ENCODE results near the gene CNTNAP5. TPM values are rescaled to one million over a fixed set of nuclear protein-coding genes. Genes with fewer than 3 reads are reported as not detected.

The CNTNAP5 gene
- total and polyA plus RNA-seq, 9 of the 15 experiments (the other 6 are each of a cell fraction or from before 2014, with no cell fraction given): not detected

DNA sequence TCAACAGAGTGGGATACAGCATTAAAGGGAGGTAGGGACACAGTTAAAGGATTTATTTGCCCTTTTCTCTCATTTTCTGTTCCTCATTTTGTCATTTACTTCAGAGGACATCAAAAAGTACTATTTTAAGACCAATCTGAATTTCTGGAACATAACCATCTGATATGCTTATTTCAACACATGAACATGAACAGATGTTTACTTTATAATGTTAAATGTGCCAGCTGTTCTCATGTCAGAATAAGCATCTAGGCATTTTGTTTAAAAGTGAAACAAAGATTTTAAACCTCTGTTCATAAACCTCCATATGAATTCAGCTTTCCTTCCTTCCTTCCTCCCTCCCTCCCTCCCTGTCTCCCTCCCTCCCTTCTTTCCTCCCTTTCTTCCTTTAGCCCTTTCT lies 677.7 kb downstream of the CNTNAP5 start:
- Histone ChIP-seq H3K27ac (ENCODE audit: extremely low read depth, low read depth, low read length) (no peak overlapping the region), H3K9me1 (ENCODE audit: control insufficient read depth, insufficient read depth, low read length) (no peaks in the 10 kb centered on the region), H2AFZ (ENCODE audit: low read depth, low read length) (no peak overlapping the region), H3K4me1 (replicated peaks in 1 of 2; ENCODE audit: control insufficient read depth in 2 of 2, insufficient read depth in 2 of 2, low read length in 2 of 2) (no peaks in the 10 kb centered on the region), H3K4me2 (ENCODE audit: insufficient read depth, low read length) (no peak overlapping the region), H3K27me3 (ENCODE audit: control insufficient read depth in 2 of 2, insufficient read depth in 2 of 2, low read length in 2 of 2) (no peaks in the 10 kb centered on the region), H4K20me1 (replicated peaks; ENCODE audit: control insufficient read depth, insufficient read depth, low read length) (no peaks in the 10 kb centered on the region), H3K4me3 (no peak overlapping the region), H3K9me3 (replicated peaks; ENCODE audit: control insufficient read depth, insufficient read depth, low read depth, low read length) (no peaks in the 10 kb centered on the region), H3K9ac (ENCODE audit: insufficient read depth in 1 of 2, low read depth in 2 of 2, low read length in 2 of 2) (no peak overlapping the region), H3K36me3 (ENCODE audit: control insufficient read depth, insufficient read depth, low read length) (no peaks in the 10 kb centered on the region), H3K79me2 (ENCODE audit: control insufficient read depth, insufficient read depth, low read length) (no peaks in the 10 kb centered on the region)
- ATAC-seq: no peak
- ChIA-PET POLR2A (no interaction called here), CTCF (ENCODE audit: low intra/inter-chr PET ratio) (interaction anchor here (0.6 kb wide), 1 partner anchor 10 kb away, joined by 3 read pairs; no protein-coding TSS in a partner anchor)
- FAIRE-seq: no peak
- BruUV-seq (replicated peaks): no TSS peak
- in situ Hi-C loops (cut with MboI): no loop called here
- no peak for DNase-seq (ENCODE audit: extremely low read depth in 1 of 4, low spot score in 3 of 4)
- intact Hi-C loops (cut with micrococcal nuclease): no loop called here
- TF ChIP-seq SUPT5H (IDR thresholded peaks at IDR 0.05) (no peak), ADNP (tag; IDR thresholded peaks at IDR 0.05) (no peak), NCOA2 (IDR thresholded peaks at IDR 0.05; ENCODE audit: partially characterized antibody in 2 of 2) (no peak), CAMTA2 (CRISPR knock-in tag; conservative IDR thresholded peaks at IDR 0.05) (no peak), ZNF778 (CRISPR knock-in tag; IDR thresholded peaks at IDR 0.05) (no peak), MAFF (IDR thresholded peaks at IDR 0.05; ENCODE audit: low read length) (no peak), FOXM1 (IDR thresholded peaks at IDR 0.05; ENCODE audit: low read depth) (no peak), FOXM1 (CRISPR knock-in tag; IDR thresholded peaks at IDR 0.05; ENCODE audit: low read depth) (no peak), ZNF318 (IDR thresholded peaks at IDR 0.05; ENCODE audit: borderline replicate concordance in 1 of 2, low read depth in 1 of 2) (no peak), ZFP1 (CRISPR knock-in tag; IDR thresholded peaks at IDR 0.05) (no peak), PYGO2 (tag; IDR thresholded peaks at IDR 0.05) (no peak), ZNF444 (CRISPR knock-in tag; IDR thresholded peaks at IDR 0.05) (no peak), ZNF174 (CRISPR knock-in tag; IDR thresholded peaks at IDR 0.05) (no peak)
- TF ChIP-seq, protein P1, sequence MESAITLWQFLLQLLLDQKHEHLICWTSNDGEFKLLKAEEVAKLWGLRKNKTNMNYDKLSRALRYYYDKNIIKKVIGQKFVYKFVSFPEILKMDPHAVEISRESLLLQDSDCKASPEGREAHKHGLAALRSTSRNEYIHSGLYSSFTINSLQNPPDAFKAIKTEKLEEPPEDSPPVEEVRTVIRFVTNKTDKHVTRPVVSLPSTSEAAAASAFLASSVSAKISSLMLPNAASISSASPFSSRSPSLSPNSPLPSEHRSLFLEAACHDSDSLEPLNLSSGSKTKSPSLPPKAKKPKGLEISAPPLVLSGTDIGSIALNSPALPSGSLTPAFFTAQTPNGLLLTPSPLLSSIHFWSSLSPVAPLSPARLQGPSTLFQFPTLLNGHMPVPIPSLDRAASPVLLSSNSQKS (CRISPR knock-in tag; IDR thresholded peaks at IDR 0.05): no peak
- TF ChIP-seq, protein P2, sequence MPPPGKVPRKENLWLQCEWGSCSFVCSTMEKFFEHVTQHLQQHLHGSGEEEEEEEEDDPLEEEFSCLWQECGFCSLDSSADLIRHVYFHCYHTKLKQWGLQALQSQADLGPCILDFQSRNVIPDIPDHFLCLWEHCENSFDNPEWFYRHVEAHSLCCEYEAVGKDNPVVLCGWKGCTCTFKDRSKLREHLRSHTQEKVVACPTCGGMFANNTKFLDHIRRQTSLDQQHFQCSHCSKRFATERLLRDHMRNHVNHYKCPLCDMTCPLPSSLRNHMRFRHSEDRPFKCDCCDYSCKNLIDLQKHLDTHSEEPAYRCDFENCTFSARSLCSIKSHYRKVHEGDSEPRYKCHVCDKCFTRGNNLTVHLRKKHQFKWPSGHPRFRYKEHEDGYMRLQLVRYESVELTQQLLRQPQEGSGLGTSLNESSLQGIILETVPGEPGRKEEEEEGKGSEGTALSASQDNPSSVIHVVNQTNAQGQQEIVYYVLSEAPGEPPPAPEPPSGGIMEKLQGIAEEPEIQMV (tag; conservative IDR thresholded peaks at IDR 0.05; ENCODE audit: low read depth): no peak

Data from K562 (cell line).